Hepatic stellate cell (primary cell): ENCODE results near the gene MAST3.
A peak's percentile ranks its signal among the peaks of the same experiment; 100 is the strongest.
"Not testable (repeated sequence)": the region's sequence is repeated elsewhere in the genome, so short reads cannot be mapped to it uniquely, and the experiment has no call there.

Experiments used
- DNase-seq: peaks from one replicate; pipeline ENCODE4 v3.0.0; 2011; ENCODE audit warnings: low spot score

The MAST3 gene

GRCh38 chr19:18086590-18087138 lies 10.9 kb upstream of the MAST3 start, which contains the start of gene IL12RB1:
Gene IL12RB1, minus strand, starts transcription at chr19:18086934. Its CDS starts 111 bp downstream, at chr19:18086823.
- DNase-seq, result peak; percentile 68

- not testable (repeated sequence) for DNase-seq
Measured at GRCh38 chr19:18089096-18089541, 8.5 kb upstream of the MAST3 start.

GRCh38 chr19:18089726-18090125 lies 7.9 kb upstream of the MAST3 start:
- no peak for DNase-seq

GRCh38 chr19:18090545-18091216 lies 6.9 kb upstream of the MAST3 start:
- DNase-seq, result peak; percentile 60

- DNase-seq, result no peak
Measured at GRCh38 chr19:18091217-18091608, 6.4 kb upstream of the MAST3 start.

- DNase-seq, result peak; percentile 74
Measured at GRCh38 chr19:18093439-18094161, 4.0 kb upstream of the MAST3 start.

- DNase-seq, result no peak
Measured at GRCh38 chr19:18096258-18096657, 1.3 kb upstream of the MAST3 start.

- no peak for DNase-seq
Measured at GRCh38 chr19:18097993-18098890, 664 bp downstream of the MAST3 start.

- no peak for DNase-seq
Measured at GRCh38 chr19:18098891-18099622, 1.5 kb downstream of the MAST3 start.

GRCh38 chr19:18099623-18099995 lies 2.0 kb downstream of the MAST3 start:
- no peak for DNase-seq

- no peak for DNase-seq
Measured at GRCh38 chr19:18100710-18101109, 3.1 kb downstream of the MAST3 start.

- no peak for DNase-seq
Measured at GRCh38 chr19:18101268-18101667, 3.7 kb downstream of the MAST3 start.

- no peak for DNase-seq
Measured at GRCh38 chr19:18102916-18103542, 5.5 kb downstream of the MAST3 start.

- DNase-seq, result no peak
Measured at GRCh38 chr19:18104793-18105131, 7.2 kb downstream of the MAST3 start.

- DNase-seq, result not testable (repeated sequence)
Measured at GRCh38 chr19:18105259-18105658, 7.7 kb downstream of the MAST3 start.

GRCh38 chr19:18107235-18107634 lies 9.7 kb downstream of the MAST3 start:
- DNase-seq, result no peak

- no peak for DNase-seq
Measured at GRCh38 chr19:18108897-18109296, 11.3 kb downstream of the MAST3 start.

GRCh38 chr19:18109341-18109732 lies 11.8 kb downstream of the MAST3 start:
- no peak for DNase-seq

GRCh38 chr19:18109733-18110608 lies 12.4 kb downstream of the MAST3 start:
- DNase-seq, result peak; percentile 67

- DNase-seq, result no peak
Measured at GRCh38 chr19:18110609-18111232, 13.1 kb downstream of the MAST3 start.
